ENCODE data around the gene ALG5. TPM values are rescaled to one million over a fixed set of nuclear protein-coding genes. Genes with fewer than 3 reads are reported as not detected.
A peak's percentile ranks its signal among the peaks of the same experiment; 100 is the strongest.

The ALG5 gene
- polyA plus RNA-seq, 1 of the 3 experiments (the other 2 are of a cell fraction): 24.2 TPM

DNA sequence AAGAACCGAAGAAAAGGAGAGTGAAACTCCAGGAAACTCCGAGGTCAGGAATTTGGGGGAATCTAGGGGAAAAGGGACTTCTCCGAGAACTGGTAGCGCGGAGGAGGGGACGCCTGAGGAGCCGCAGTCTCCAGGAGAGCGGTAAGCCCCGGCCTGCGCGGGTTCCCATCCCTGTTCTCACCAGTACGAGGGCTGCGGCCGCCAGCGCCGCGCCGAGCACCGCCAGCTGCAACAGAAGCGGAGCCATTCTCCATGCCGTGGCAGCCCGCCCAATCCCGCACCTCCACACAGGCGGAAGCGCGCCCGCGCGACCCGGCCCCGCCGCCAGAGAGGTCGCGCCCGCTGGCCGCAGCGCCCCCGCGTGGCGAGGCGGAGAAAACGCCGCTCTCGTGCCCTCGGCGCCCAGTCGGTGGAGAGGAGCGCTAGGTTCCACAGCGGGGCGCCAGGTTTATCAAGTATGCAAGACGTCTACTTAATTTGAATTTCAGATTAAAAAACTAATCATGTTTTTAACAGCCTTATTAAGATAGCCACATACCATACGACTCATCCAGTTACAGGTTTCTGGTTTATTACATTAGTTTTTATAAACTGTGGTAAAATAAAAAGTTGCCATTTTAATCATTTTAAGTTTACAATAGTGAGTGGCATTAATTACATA lies at the start of gene ALG5 (continued):
- TF ChIP-seq, protein P1, sequence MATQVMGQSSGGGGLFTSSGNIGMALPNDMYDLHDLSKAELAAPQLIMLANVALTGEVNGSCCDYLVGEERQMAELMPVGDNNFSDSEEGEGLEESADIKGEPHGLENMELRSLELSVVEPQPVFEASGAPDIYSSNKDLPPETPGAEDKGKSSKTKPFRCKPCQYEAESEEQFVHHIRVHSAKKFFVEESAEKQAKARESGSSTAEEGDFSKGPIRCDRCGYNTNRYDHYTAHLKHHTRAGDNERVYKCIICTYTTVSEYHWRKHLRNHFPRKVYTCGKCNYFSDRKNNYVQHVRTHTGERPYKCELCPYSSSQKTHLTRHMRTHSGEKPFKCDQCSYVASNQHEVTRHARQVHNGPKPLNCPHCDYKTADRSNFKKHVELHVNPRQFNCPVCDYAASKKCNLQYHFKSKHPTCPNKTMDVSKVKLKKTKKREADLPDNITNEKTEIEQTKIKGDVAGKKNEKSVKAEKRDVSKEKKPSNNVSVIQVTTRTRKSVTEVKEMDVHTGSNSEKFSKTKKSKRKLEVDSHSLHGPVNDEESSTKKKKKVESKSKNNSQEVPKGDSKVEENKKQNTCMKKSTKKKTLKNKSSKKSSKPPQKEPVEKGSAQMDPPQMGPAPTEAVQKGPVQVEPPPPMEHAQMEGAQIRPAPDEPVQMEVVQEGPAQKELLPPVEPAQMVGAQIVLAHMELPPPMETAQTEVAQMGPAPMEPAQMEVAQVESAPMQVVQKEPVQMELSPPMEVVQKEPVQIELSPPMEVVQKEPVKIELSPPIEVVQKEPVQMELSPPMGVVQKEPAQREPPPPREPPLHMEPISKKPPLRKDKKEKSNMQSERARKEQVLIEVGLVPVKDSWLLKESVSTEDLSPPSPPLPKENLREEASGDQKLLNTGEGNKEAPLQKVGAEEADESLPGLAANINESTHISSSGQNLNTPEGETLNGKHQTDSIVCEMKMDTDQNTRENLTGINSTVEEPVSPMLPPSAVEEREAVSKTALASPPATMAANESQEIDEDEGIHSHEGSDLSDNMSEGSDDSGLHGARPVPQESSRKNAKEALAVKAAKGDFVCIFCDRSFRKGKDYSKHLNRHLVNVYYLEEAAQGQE (IDR thresholded peaks at IDR 0.05; ENCODE audit: low read depth, low read length): peak; percentile 20; the same call in 1 of the 2 replicates
- TF ChIP-seq, protein P2, sequence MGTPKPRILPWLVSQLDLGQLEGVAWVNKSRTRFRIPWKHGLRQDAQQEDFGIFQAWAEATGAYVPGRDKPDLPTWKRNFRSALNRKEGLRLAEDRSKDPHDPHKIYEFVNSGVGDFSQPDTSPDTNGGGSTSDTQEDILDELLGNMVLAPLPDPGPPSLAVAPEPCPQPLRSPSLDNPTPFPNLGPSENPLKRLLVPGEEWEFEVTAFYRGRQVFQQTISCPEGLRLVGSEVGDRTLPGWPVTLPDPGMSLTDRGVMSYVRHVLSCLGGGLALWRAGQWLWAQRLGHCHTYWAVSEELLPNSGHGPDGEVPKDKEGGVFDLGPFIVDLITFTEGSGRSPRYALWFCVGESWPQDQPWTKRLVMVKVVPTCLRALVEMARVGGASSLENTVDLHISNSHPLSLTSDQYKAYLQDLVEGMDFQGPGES (IDR thresholded peaks at IDR 0.05; ENCODE audit: low read depth, low read length): no peak
- TF ChIP-seq MEF2A (IDR thresholded peaks at IDR 0.05; ENCODE audit: borderline replicate concordance, low read depth): no peak
- TF ChIP-seq TAF1 (IDR thresholded peaks at IDR 0.05; ENCODE audit: borderline replicate concordance, low read depth, low read length): peak; percentile 93

DNA sequence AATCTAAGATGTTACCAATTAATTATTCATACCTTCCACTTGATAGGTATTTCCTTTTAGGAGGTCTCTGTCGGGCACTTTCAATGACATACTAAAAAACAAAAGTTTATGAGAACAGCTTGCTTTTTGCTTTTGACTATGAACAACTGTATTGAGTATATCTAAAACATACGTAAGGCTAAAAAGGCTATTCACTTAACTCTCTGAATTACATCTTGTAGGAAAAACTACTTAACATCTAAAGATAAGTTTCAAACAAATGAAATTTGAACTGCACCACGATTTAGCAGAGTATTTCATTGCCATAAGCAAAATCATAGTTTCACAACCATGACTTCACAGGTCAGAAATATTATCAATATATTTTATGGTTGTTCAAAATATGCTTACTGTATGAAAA lies 48.7 kb upstream of the ALG5 start:
- POLR2A ChIA-PET: no interaction called here
- H2AFZ ChIP-seq (ENCODE audit: low read depth): no peak overlapping the region

More for the DNA sequence above, 48.7 kb upstream of the ALG5 start:
- DNase-seq: no peak
- Histone ChIP-seq H3K4me2 (no peak overlapping the region), H3K9me3 (no peaks in the 10 kb centered on the region), H3K9ac (no peak overlapping the region), H3K9me2 (no peaks in the 10 kb centered on the region), H4K20me1 (ENCODE audit: insufficient read depth) (peaks cover 41% of the 10 kb centered on the region), H3F3A (replicated peaks; ENCODE audit: insufficient read depth) (peaks cover 16% of the 10 kb centered on the region), H3K27ac (ENCODE audit: low read depth in 2 of 2, low read length in 1 of 2) (no peak overlapping the region), H3K36me3 (replicated peaks in 1 of 2; ENCODE audit: control insufficient read depth in 1 of 2, insufficient read depth in 2 of 2, low read length in 1 of 2) (peaks cover 72 to 81% of the 10 kb centered on the region in 2 experiments), H3K79me2 (ENCODE audit: insufficient read depth) (peaks cover 70% of the 10 kb centered on the region), H3K4me3 (ENCODE audit: low read depth in 2 of 2, low read length in 1 of 2) (no peak overlapping the region), H3K4me1 (ENCODE audit: control insufficient read depth in 1 of 2, insufficient read depth in 2 of 2, low read depth in 1 of 2, low read length in 1 of 2) (peaks cover 0 to 2% of the 10 kb centered on the region in 2 experiments; a peak in 1 of 4 replicates), H3K27me3 (ENCODE audit: insufficient read depth) (no peaks in the 10 kb centered on the region)
- WGBS (ENCODE audit: low lambda C conversion rate): 80% methylated on average over 3 of the region's 3 CpGs
- TF ChIP-seq NRF1 (IDR thresholded peaks at IDR 0.05; ENCODE audit: low read depth, low read length) (no peak), RAD21 (IDR thresholded peaks at IDR 0.05; ENCODE audit: low read length) (no peak), CHD2 (IDR thresholded peaks at IDR 0.05; ENCODE audit: low read length, partially characterized antibody) (no peak), ELF1 (IDR thresholded peaks at IDR 0.05) (no peak), TCF12 (IDR thresholded peaks at IDR 0.05) (no peak), EP300 (IDR thresholded peaks at IDR 0.05; ENCODE audit: borderline replicate concordance in 1 of 2, low read depth in 1 of 2, low read length in 1 of 2) (no peak), GABPA (IDR thresholded peaks at IDR 0.05; ENCODE audit: low read depth) (no peak), JUND (IDR thresholded peaks at IDR 0.05) (no peak), FOSL2 (IDR thresholded peaks at IDR 0.05; ENCODE audit: borderline replicate concordance, low read depth) (no peak), MXI1 (IDR thresholded peaks at IDR 0.05; ENCODE audit: low read depth, low read length) (no peak)
- TF ChIP-seq, protein P1 (IDR thresholded peaks at IDR 0.05; ENCODE audit: low read depth, low read length): no peak
- TF ChIP-seq, protein P3, sequence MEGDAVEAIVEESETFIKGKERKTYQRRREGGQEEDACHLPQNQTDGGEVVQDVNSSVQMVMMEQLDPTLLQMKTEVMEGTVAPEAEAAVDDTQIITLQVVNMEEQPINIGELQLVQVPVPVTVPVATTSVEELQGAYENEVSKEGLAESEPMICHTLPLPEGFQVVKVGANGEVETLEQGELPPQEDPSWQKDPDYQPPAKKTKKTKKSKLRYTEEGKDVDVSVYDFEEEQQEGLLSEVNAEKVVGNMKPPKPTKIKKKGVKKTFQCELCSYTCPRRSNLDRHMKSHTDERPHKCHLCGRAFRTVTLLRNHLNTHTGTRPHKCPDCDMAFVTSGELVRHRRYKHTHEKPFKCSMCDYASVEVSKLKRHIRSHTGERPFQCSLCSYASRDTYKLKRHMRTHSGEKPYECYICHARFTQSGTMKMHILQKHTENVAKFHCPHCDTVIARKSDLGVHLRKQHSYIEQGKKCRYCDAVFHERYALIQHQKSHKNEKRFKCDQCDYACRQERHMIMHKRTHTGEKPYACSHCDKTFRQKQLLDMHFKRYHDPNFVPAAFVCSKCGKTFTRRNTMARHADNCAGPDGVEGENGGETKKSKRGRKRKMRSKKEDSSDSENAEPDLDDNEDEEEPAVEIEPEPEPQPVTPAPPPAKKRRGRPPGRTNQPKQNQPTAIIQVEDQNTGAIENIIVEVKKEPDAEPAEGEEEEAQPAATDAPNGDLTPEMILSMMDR (IDR thresholded peaks at IDR 0.05): no peak
- TF ChIP-seq, protein P4, sequence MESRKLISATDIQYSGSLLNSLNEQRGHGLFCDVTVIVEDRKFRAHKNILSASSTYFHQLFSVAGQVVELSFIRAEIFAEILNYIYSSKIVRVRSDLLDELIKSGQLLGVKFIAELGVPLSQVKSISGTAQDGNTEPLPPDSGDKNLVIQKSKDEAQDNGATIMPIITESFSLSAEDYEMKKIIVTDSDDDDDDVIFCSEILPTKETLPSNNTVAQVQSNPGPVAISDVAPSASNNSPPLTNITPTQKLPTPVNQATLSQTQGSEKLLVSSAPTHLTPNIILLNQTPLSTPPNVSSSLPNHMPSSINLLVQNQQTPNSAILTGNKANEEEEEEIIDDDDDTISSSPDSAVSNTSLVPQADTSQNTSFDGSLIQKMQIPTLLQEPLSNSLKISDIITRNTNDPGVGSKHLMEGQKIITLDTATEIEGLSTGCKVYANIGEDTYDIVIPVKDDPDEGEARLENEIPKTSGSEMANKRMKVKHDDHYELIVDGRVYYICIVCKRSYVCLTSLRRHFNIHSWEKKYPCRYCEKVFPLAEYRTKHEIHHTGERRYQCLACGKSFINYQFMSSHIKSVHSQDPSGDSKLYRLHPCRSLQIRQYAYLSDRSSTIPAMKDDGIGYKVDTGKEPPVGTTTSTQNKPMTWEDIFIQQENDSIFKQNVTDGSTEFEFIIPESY (IDR thresholded peaks at IDR 0.05; ENCODE audit: borderline replicate concordance, low read depth): no peak
- CTCF ChIA-PET: interaction anchor here (1.0 to 2.6 kb wide), 3 partner anchors 9 to 190 kb away, joined by 4 to 10 read pairs (median 5); no protein-coding TSS in a partner anchor

All from SK-N-SH (cell line).